ENCODE measurements around the gene RBM27. TPM values are rescaled to one million over a fixed set of nuclear protein-coding genes. Genes with fewer than 3 reads are reported as not detected.
"Not testable (repeated sequence)": the region's sequence is repeated elsewhere in the genome, so short reads cannot be mapped to it uniquely, and the experiment has no call there.

The RBM27 gene
- total RNA-seq, 1 donor from 2014 or later: 28.6 TPM

DNA sequence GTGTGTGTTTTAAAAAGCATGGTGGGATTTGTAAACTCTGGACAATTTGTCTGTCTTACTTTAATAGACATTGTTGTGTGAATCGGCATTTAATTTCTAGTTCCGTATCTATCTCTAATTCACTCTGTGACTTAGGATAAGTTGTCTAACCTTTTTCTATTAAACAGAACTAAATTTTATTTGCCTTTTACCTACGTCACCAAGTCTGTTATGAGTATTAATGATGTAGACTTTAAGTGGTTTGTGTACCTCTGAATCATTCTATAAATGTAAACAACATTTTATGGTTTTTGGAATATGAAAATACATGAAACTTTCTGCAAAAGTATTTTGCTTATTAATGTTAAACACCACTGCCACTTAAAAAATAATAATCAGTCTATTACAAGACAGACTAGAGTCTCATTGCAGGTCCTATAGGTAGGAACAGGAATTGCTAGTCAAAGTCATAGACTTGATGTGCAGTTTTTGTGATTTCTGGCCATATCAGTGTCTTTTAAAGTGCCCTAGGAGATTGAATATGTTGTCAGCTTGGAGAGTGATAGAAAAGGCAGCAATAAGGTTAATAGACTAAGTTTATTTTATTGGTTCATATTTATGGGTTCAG lies 5.6 kb downstream of the RBM27 start:
- TF ChIP-seq, protein P1, sequence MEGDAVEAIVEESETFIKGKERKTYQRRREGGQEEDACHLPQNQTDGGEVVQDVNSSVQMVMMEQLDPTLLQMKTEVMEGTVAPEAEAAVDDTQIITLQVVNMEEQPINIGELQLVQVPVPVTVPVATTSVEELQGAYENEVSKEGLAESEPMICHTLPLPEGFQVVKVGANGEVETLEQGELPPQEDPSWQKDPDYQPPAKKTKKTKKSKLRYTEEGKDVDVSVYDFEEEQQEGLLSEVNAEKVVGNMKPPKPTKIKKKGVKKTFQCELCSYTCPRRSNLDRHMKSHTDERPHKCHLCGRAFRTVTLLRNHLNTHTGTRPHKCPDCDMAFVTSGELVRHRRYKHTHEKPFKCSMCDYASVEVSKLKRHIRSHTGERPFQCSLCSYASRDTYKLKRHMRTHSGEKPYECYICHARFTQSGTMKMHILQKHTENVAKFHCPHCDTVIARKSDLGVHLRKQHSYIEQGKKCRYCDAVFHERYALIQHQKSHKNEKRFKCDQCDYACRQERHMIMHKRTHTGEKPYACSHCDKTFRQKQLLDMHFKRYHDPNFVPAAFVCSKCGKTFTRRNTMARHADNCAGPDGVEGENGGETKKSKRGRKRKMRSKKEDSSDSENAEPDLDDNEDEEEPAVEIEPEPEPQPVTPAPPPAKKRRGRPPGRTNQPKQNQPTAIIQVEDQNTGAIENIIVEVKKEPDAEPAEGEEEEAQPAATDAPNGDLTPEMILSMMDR (IDR thresholded peaks at IDR 0.05; ENCODE audit: unreplicated experiment): no peak
- DNase-seq (ENCODE audit: low spot score, unreplicated experiment): no peak
- Mint-ChIP-seq H3K27me3 (no peaks in the 10 kb centered on the region), H3K27ac (no peak overlapping the region), H3K4me3 (ENCODE audit: low read depth) (no peak overlapping the region), H3K4me1 (ENCODE audit: low read depth) (peaks cover 3% of the 10 kb centered on the region), H3K9me3 (ENCODE audit: low read depth) (no peaks in the 10 kb centered on the region), H3K36me3 (ENCODE audit: insufficient read depth) (peaks cover 2% of the 10 kb centered on the region)

DNA sequence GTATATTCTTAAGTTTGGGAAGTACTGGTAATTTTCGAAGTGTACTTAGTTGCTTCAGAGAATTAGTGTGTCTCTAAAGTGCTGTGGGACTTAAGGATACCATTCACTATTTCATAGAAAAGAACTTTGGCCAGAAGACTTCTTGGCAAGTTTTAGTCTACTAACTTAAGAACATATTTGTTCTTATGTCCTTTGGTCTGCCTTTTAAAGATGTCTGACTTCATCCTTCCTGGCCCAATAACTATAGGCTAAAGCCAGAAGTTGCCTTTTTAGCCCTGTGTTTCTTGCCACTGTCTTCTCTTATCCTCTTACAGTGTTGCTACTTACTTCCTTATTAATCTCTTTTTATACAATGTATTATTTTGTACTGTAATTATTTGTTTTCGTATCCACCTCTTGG lies 6.3 kb downstream of the RBM27 start:
- peaks cover 2% of the 10 kb centered on the region for H3K36me3 Mint-ChIP-seq (ENCODE audit: insufficient read depth)
- DNase-seq (ENCODE audit: low spot score, unreplicated experiment): no peak
- H3K4me3 Mint-ChIP-seq (ENCODE audit: low read depth): no peak overlapping the region
- H3K27ac Mint-ChIP-seq: no peak overlapping the region
- TF ChIP-seq, protein P1 (IDR thresholded peaks at IDR 0.05; ENCODE audit: unreplicated experiment): no peak
- H3K9me3 Mint-ChIP-seq (ENCODE audit: low read depth): no peaks in the 10 kb centered on the region
- H3K4me1 Mint-ChIP-seq (ENCODE audit: low read depth): peaks cover 3% of the 10 kb centered on the region
- no peaks in the 10 kb centered on the region for H3K27me3 Mint-ChIP-seq

DNA sequence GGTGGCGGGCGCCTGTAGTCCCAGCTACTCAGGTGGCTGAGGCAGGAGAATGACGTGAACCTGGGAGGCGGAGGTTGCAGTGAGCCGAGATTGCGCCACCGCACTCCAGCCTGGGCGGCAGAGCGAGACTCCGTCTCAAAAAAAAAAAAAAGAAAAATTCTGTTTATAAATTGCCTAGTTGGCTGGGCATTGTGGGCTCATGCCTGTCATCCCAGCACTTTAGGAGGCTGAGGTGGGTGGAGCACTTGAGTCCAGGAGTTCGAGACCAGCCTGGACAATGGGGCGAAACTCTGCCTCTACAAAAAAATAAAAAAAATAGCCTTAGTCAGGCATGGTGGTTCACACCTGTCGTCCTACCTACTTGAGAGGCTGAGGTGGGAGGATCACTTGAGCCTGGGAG lies 7.4 kb downstream of the RBM27 start:
- not testable (repeated sequence) for DNase-seq (ENCODE audit: low spot score, unreplicated experiment); H3K4me1 Mint-ChIP-seq (ENCODE audit: low read depth); H3K27me3 Mint-ChIP-seq; H3K9me3 Mint-ChIP-seq (ENCODE audit: low read depth); H3K27ac Mint-ChIP-seq; H3K36me3 Mint-ChIP-seq (ENCODE audit: insufficient read depth); H3K4me3 Mint-ChIP-seq (ENCODE audit: low read depth)

DNA sequence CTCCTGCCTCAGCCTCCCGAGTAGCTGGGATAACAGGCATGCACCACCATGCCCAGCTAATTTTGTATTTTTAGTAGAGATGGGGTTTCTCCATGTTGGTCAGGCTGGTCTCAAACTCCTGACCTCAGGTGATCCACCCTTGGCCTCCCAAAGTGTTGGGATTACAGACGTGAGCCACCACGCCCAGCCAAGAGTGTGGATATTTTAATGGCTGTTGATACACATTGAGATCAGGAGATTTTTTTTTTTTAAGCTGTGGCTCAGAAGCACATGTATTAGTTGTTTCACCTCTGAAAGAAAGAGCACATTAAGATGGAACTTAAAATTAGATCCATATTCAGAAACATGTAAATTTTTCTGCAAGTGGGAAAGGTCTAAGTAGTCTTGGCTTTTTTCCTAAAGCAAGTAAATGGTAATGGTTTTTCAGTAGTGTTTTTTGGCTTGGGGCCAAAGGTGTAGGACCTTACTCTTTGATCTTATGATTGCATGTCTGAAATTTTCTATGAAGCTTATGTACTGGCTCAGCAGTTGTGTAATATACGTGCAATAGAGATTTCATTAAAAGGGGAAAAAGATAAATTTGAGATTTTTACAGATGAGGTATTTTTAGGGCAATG lies 9.9 kb downstream of the RBM27 start:
- Mint-ChIP-seq H3K27ac (no peak overlapping the region), H3K27me3 (no peaks in the 10 kb centered on the region), H3K4me1 (ENCODE audit: low read depth) (peaks cover 5% of the 10 kb centered on the region), H3K9me3 (ENCODE audit: low read depth) (no peaks in the 10 kb centered on the region), H3K36me3 (ENCODE audit: insufficient read depth) (peaks cover 2% of the 10 kb centered on the region), H3K4me3 (ENCODE audit: low read depth) (no peak overlapping the region)
- TF ChIP-seq, protein P1 (IDR thresholded peaks at IDR 0.05; ENCODE audit: unreplicated experiment): no peak
- DNase-seq (ENCODE audit: low spot score, unreplicated experiment): no peak

DNA sequence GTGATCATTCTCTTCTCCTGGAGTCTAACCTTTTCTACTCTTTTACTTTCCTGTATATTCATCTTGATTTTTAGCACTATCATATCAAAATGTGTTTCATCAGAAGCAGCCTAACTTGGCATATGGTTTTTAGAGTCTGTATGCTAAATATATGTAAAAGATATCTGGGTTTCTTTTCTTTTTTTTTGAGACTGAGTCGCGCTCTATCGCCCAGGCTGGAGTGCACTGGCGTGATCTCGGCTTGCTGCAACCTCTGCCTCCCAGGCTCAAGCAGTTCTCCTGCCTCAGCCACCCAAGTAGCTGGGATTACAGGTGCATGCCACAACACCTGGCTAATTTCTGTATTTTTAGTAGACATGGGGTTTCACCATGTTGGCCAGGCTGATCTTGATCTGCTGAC lies 11.5 kb downstream of the RBM27 start:
- H3K4me1 Mint-ChIP-seq (ENCODE audit: low read depth); H3K4me3 Mint-ChIP-seq (ENCODE audit: low read depth); H3K36me3 Mint-ChIP-seq (ENCODE audit: insufficient read depth); DNase-seq (ENCODE audit: low spot score, unreplicated experiment); H3K27me3 Mint-ChIP-seq; H3K9me3 Mint-ChIP-seq (ENCODE audit: low read depth): not testable (repeated sequence)
- H3K27ac Mint-ChIP-seq: peak overlapping the region; percentile 12

DNA sequence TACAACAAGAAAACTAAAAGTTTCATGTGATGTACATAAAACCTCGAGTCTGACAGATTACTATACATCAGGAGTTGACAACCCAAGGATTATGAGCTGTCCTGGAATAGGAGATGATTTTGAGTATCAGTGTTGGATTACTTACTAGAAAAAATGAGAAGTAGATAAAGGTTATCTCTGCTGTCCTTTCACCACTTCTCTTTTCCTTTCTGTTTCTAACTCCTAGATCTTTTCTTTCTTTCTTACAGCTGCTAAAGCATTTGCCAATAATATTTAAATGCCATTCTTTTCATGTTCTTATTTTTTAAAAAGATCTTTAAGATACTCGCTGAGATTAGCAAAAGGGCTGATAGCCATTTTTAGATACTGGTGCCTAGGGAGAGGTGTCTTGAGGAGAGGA lies 14.8 kb downstream of the RBM27 start:
- DNase-seq (ENCODE audit: low spot score, unreplicated experiment): no peak
- Mint-ChIP-seq H3K4me3 (ENCODE audit: low read depth) (no peak overlapping the region), H3K9me3 (ENCODE audit: low read depth) (no peaks in the 10 kb centered on the region), H3K27ac (no peak overlapping the region), H3K36me3 (ENCODE audit: insufficient read depth) (peaks cover 10% of the 10 kb centered on the region), H3K27me3 (no peaks in the 10 kb centered on the region), H3K4me1 (ENCODE audit: low read depth) (peaks cover 4% of the 10 kb centered on the region)
- TF ChIP-seq, protein P1 (IDR thresholded peaks at IDR 0.05; ENCODE audit: unreplicated experiment): no peak

All from progenitor cell of endocrine pancreas (in vitro differentiated cells).